ENCODE results near the gene RMP24.
"Not testable (repeated sequence)": the region's sequence is repeated elsewhere in the genome, so short reads cannot be mapped to it uniquely, and the experiment has no call there.

The RMP24 gene

GRCh38 chr18:36020174-36020711 is 47.8 kb downstream of the RMP24 start:
- DNase-seq (ENCODE audit: insufficient read length, low spot score), result no peak
- peak; percentile 91 for FAIRE-seq
- TF ChIP-seq CTCF (IDR thresholded peaks at IDR 0.05; ENCODE audit: insufficient read depth, missing control alignments), result no peak

GRCh38 chr18:36023336-36023735 is 50.9 kb downstream of the RMP24 start:
- no peak for TF ChIP-seq CTCF (IDR thresholded peaks at IDR 0.05; ENCODE audit: insufficient read depth, missing control alignments)
- no peak for DNase-seq (ENCODE audit: insufficient read length, low spot score)
- FAIRE-seq, result no peak

GRCh38 chr18:36024241-36024640 is 51.8 kb downstream of the RMP24 start:
- DNase-seq (ENCODE audit: insufficient read length, low spot score); FAIRE-seq: not testable (repeated sequence)

- DNase-seq (ENCODE audit: insufficient read length, low spot score), result no peak
- no peak for FAIRE-seq
- TF ChIP-seq CTCF (IDR thresholded peaks at IDR 0.05; ENCODE audit: insufficient read depth, missing control alignments), result no peak
Observed at GRCh38 chr18:36025025-36025424, 52.5 kb downstream of the RMP24 start.

GRCh38 chr18:36028859-36029258 is 56.4 kb downstream of the RMP24 start:
- no peak for FAIRE-seq
- no peak for TF ChIP-seq CTCF (IDR thresholded peaks at IDR 0.05; ENCODE audit: insufficient read depth, missing control alignments)
- no peak for DNase-seq (ENCODE audit: insufficient read length, low spot score)
